ENCODE data around the gene PIK3R2.

The PIK3R2 gene

DNA sequence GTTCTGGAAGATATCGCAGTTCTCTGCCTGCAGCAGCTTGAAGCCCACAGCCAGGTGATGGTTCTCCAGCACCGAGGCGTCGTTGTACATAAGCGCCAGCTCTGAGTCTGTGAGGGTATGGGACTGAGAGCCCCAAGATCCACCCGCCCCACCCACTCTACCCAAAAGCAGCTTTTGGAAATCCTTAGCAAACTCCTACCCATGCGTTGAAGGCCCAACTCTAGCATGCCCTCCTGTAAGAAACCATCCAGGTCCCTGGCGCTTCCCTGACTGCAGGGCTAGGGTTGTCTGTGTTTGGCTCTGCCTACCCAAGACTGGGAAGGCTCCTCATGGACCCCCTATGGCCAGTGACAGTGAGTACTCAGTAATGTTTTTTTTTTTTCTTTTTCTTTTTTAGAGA lies 63.8 kb downstream of the PIK3R2 start:
- Mint-ChIP-seq H3K9me3 (no peaks in the 10 kb centered on the region), H3K4me1 (no peaks in the 10 kb centered on the region), H3K4me3 (no peak overlapping the region), H3K27ac (no peak overlapping the region), H3K36me3 (ENCODE audit: low read depth) (no peaks in the 10 kb centered on the region), H3K27me3 (ENCODE audit: low read depth) (peaks cover 23% of the 10 kb centered on the region)
- TF ChIP-seq, protein P1, sequence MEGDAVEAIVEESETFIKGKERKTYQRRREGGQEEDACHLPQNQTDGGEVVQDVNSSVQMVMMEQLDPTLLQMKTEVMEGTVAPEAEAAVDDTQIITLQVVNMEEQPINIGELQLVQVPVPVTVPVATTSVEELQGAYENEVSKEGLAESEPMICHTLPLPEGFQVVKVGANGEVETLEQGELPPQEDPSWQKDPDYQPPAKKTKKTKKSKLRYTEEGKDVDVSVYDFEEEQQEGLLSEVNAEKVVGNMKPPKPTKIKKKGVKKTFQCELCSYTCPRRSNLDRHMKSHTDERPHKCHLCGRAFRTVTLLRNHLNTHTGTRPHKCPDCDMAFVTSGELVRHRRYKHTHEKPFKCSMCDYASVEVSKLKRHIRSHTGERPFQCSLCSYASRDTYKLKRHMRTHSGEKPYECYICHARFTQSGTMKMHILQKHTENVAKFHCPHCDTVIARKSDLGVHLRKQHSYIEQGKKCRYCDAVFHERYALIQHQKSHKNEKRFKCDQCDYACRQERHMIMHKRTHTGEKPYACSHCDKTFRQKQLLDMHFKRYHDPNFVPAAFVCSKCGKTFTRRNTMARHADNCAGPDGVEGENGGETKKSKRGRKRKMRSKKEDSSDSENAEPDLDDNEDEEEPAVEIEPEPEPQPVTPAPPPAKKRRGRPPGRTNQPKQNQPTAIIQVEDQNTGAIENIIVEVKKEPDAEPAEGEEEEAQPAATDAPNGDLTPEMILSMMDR (IDR thresholded peaks at IDR 0.05; ENCODE audit: unreplicated experiment in 3 of 3), result no peak

DNA sequence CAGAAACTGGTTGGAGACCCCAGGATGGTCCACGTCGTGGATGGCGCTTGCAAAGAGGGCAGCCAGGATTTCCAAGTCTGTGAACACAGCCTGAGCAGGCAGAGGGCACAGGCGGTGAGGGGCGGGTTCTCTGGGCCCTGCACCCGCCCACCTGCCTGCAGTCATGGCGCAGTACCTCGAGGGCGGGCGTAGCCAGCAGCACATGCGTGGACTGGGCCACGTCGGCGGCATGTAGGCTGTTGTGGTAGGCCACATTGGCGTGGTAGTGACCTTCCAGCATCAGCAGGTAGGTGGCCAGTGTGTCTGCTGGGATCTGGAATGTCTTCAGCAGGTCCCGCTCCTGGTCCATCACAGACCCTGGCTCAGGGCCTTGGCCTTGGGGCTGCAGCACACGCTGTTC lies 65.2 kb downstream of the PIK3R2 start:
- no peaks in the 10 kb centered on the region for H3K9me3 Mint-ChIP-seq
- H3K4me3 Mint-ChIP-seq, result no peak overlapping the region
- no peaks in the 10 kb centered on the region for H3K36me3 Mint-ChIP-seq (ENCODE audit: low read depth)
- no peak overlapping the region for H3K27ac Mint-ChIP-seq
- peaks cover 29% of the 10 kb centered on the region for H3K27me3 Mint-ChIP-seq (ENCODE audit: low read depth)
- no peaks in the 10 kb centered on the region for H3K4me1 Mint-ChIP-seq
- TF ChIP-seq, protein P1 (IDR thresholded peaks at IDR 0.05; ENCODE audit: unreplicated experiment in 3 of 3), result no peak

- Mint-ChIP-seq H3K27ac (no peak overlapping the region), H3K4me1 (no peaks in the 10 kb centered on the region), H3K9me3 (no peaks in the 10 kb centered on the region), H3K4me3 (no peak overlapping the region), H3K27me3 (ENCODE audit: low read depth) (peaks cover 32% of the 10 kb centered on the region), H3K36me3 (ENCODE audit: low read depth) (no peaks in the 10 kb centered on the region)
- TF ChIP-seq, protein P1 (IDR thresholded peaks at IDR 0.05; ENCODE audit: unreplicated experiment in 3 of 3), result no peak
Observed at GRCh38 chr19:18218600-18218999, 65.6 kb downstream of the PIK3R2 start.
